Cardiac septum (tissue), 1 donor: ENCODE data around the gene NUBP2. TPM values are rescaled to one million over a fixed set of nuclear protein-coding genes. Genes with fewer than 3 reads are reported as not detected.

Experiments
- DNase-seq: peaks from one replicate; pipeline ENCODE4 v3.0.0-alpha.2; 2020; ENCODE audit warnings: low spot score
- intact Hi-C: fragments of 100-400 bp; cut with DNase I; formaldehyde crosslinking; loops from one replicate; pipeline ENCODE4 v1.14.0; 2022
- total RNA-seq: library from RNA; stranded (reverse); fragmentation: NEBNext Ultra II Directional; extraction: Animal tissue kit (Norgen Biotek cat#: 25700); gene quantifications from one replicate; pipeline ENCODE4 v1.2.1, GENCODE V29; 2021
- donor health status: DM: no; HTN: no; CAD: no.

The NUBP2 gene
- total RNA-seq, 1 donor from 2014 or later: 32.3 TPM

- DNase-seq: no peak
- intact Hi-C loops: loop anchor here (5.0 kb wide), 1 partner anchor 63 kb away; the partner anchor contains the start of gene MAPK8IP3
These were observed 12.2 kb upstream of the NUBP2 start for GRCh38 chr16:1770328-1771187.

- DNase-seq: peak; percentile 92
- intact Hi-C loops: loop anchor here (5.0 kb wide), 1 partner anchor 64 kb away; the partner anchor contains the start of gene MAPK8IP3
These were observed 11.4 kb upstream of the NUBP2 start, which contains the start of gene NME3 for GRCh38 chr16:1771188-1771863. TSS of gene NME3 (minus strand) at chr16:1771543. CDS start at chr16:1771534, 9 bp downstream.

GRCh38 chr16:1771864-1772361 is 10.8 kb upstream of the NUBP2 start:
- no peak for DNase-seq
- intact Hi-C loops: loop anchor here (5.0 kb wide), 1 partner anchor 65 kb away; the partner anchor contains the start of gene MAPK8IP3

- DNase-seq: no peak
- intact Hi-C loops: loop anchor here (5.0 kb wide), 1 partner anchor 65 kb away; the partner anchor contains the start of gene MAPK8IP3
These were observed 10.3 kb upstream of the NUBP2 start, which contains the start of gene EME2 for GRCh38 chr16:1772362-1772907. TSS of gene EME2 (plus strand) at chr16:1772810. CDS start at chr16:1773228, 418 bp downstream.

- peak; percentile 91 for DNase-seq
- intact Hi-C loops: loop anchor here (5.0 kb wide), 1 partner anchor 66 kb away; the partner anchor contains the start of gene MAPK8IP3
These were observed 9.7 kb upstream of the NUBP2 start, which contains the start of gene MRPS34 for GRCh38 chr16:1772908-1773702. TSS of gene MRPS34 (minus strand) at chr16:1773134. CDS start at chr16:1773119, 15 bp downstream.

- no peak for DNase-seq
- intact Hi-C loops: loop anchor here (5.0 kb wide), 1 partner anchor 67 kb away; the partner anchor contains the start of gene MAPK8IP3
These were observed 8.9 kb upstream of the NUBP2 start for GRCh38 chr16:1773703-1774447.

- intact Hi-C loops: loop anchor here (5.0 kb wide), 1 partner anchor 67 kb away; the partner anchor contains the start of gene MAPK8IP3
- no peak for DNase-seq
These were observed 8.3 kb upstream of the NUBP2 start for GRCh38 chr16:1774448-1774780.

GRCh38 chr16:1775006-1775845 is 7.5 kb upstream of the NUBP2 start:
- intact Hi-C loops: no loop called here
- DNase-seq: no peak

GRCh38 chr16:1775846-1776671 is 6.7 kb upstream of the NUBP2 start:
- intact Hi-C loops: no loop called here
- no peak for DNase-seq

- intact Hi-C loops: no loop called here
- DNase-seq: no peak
These were observed 6.1 kb upstream of the NUBP2 start for GRCh38 chr16:1776672-1776955.

GRCh38 chr16:1776991-1777374 is 5.8 kb upstream of the NUBP2 start:
- intact Hi-C loops: no loop called here
- no peak for DNase-seq

GRCh38 chr16:1777375-1778199 is 5.2 kb upstream of the NUBP2 start:
- intact Hi-C loops: no loop called here
- no peak for DNase-seq

GRCh38 chr16:1778200-1779179 is 4.3 kb upstream of the NUBP2 start:
- intact Hi-C loops: no loop called here
- no peak for DNase-seq

GRCh38 chr16:1779234-1779701 is 3.5 kb upstream of the NUBP2 start:
- DNase-seq: no peak
- intact Hi-C loops: no loop called here
